ENCODE data around the gene HSD17B10. TPM values are rescaled to one million over a fixed set of nuclear protein-coding genes. Genes with fewer than 3 reads are reported as not detected.

HSD17B10 gene
- total and polyA plus RNA-seq, 10 donors, result 41.9 to 67.7 (median 48.6) TPM

- intact Hi-C loops (cut with DNase I; ENCODE audit: low total_unique reads), result no loop called here
- Histone ChIP-seq H3K4me1 (peaks cover 0 to 28% (median 12%) of the 10 kb centered on the region in 6 donors), H3K4me3 (peak overlapping the region in 1 of 8 donors; percentile 69), H3K27me3 (replicated peaks in 1 of 7) (peaks cover 0 to 31% (median 5%) of the 10 kb centered on the region in 7 donors), H3K9me3 (no peaks in the 10 kb centered on the region), H3K27ac (peak overlapping the region in 5 of 8 donors; percentile 65 to 81 (median 72)), H3K36me3 (no peaks in the 10 kb centered on the region)
- no peak for DNase-seq
- 55 to 78% (median 78%) methylated on average over 3 to 5 of the region's 5 CpGs for WGBS, 5 donors
- TF ChIP-seq POLR2AphosphoS5 (IDR thresholded peaks at IDR 0.05) (no peak), CTCF (IDR thresholded peaks at IDR 0.05 in 8 of 11, conservative IDR thresholded peaks at IDR 0.05 in 3 of 11) (no peak), POLR2A (IDR thresholded peaks at IDR 0.05) (no peak)
Observed at GRCh38 chrX:53440101-53440500, 5.9 kb upstream of the HSD17B10 start.

- intact Hi-C loops (cut with DNase I; ENCODE audit: low total_unique reads), result loop anchor here (5.0 kb wide), 1 partner anchor 122 kb away; no protein-coding TSS in a partner anchor
- Histone ChIP-seq H3K27me3 (replicated peaks in 1 of 7) (peaks cover 0 to 31% (median 5%) of the 10 kb centered on the region in 7 donors), H3K36me3 (no peaks in the 10 kb centered on the region), H3K27ac (no peak overlapping the region), H3K4me3 (no peak overlapping the region), H3K9me3 (no peaks in the 10 kb centered on the region), H3K4me1 (peaks cover 0 to 36% (median 18%) of the 10 kb centered on the region in 6 donors)
- no peak for DNase-seq
- WGBS, 5 donors, result 67 to 100% (median 82%) methylated on average over 1 of the region's 1 CpG
- TF ChIP-seq POLR2A (IDR thresholded peaks at IDR 0.05) (no peak), CTCF (IDR thresholded peaks at IDR 0.05 in 8 of 11, conservative IDR thresholded peaks at IDR 0.05 in 3 of 11) (no peak)
Observed at GRCh38 chrX:53438832-53439230, 4.7 kb upstream of the HSD17B10 start.

- Histone ChIP-seq H3K9me3 (no peaks in the 10 kb centered on the region), H3K4me3 (no peak overlapping the region), H3K36me3 (no peaks in the 10 kb centered on the region), H3K4me1 (peaks cover 0 to 41% (median 23%) of the 10 kb centered on the region in 6 donors), H3K27me3 (replicated peaks in 1 of 7) (peaks cover 0 to 31% (median 5%) of the 10 kb centered on the region in 7 donors), H3K27ac (no peak overlapping the region)
- TF ChIP-seq CTCF (IDR thresholded peaks at IDR 0.05 in 8 of 11, conservative IDR thresholded peaks at IDR 0.05 in 3 of 11) (no peak), POLR2A (IDR thresholded peaks at IDR 0.05) (no peak), POLR2AphosphoS5 (IDR thresholded peaks at IDR 0.05) (no peak)
- WGBS, 5 donors, result 60 to 83% (median 67%) methylated on average over 5 of the region's 5 CpGs
- intact Hi-C loops (cut with DNase I; ENCODE audit: low total_unique reads), result loop anchor here (5.0 kb wide), 1 partner anchor 121 kb away; no protein-coding TSS in a partner anchor
- DNase-seq, result no peak
Observed at GRCh38 chrX:53438174-53438831, 4.1 kb upstream of the HSD17B10 start.

GRCh38 chrX:53437206-53437605 is 3.0 kb upstream of the HSD17B10 start:
- intact Hi-C loops (cut with DNase I; ENCODE audit: low total_unique reads), result loop anchor here (5.0 kb wide), 1 partner anchor 120 kb away; no protein-coding TSS in a partner anchor
- no peak for DNase-seq
- peaks cover 0 to 31% (median 5%) of the 10 kb centered on the region in 7 donors for H3K27me3 ChIP-seq (replicated peaks in 1 of 7)
- no peak overlapping the region for H3K27ac ChIP-seq
- 39 to 72% (median 60%) methylated on average over 2 of the region's 2 CpGs for WGBS, 5 donors
- TF ChIP-seq CTCF (IDR thresholded peaks at IDR 0.05 in 8 of 11, conservative IDR thresholded peaks at IDR 0.05 in 3 of 11) (no peak), POLR2AphosphoS5 (IDR thresholded peaks at IDR 0.05) (no peak), POLR2A (IDR thresholded peaks at IDR 0.05) (no peak)
- peaks cover 0 to 39% (median 25%) of the 10 kb centered on the region in 6 donors for H3K4me1 ChIP-seq
- no peak overlapping the region for H3K4me3 ChIP-seq
- H3K9me3 ChIP-seq, result no peaks in the 10 kb centered on the region
- H3K36me3 ChIP-seq, result peaks cover 0 to 6% (median 1%) of the 10 kb centered on the region in 6 donors

Measured in spleen (tissue), 11 donors.